ENCODE data around the gene SLC10A7.

Gene SLC10A7

DNA sequence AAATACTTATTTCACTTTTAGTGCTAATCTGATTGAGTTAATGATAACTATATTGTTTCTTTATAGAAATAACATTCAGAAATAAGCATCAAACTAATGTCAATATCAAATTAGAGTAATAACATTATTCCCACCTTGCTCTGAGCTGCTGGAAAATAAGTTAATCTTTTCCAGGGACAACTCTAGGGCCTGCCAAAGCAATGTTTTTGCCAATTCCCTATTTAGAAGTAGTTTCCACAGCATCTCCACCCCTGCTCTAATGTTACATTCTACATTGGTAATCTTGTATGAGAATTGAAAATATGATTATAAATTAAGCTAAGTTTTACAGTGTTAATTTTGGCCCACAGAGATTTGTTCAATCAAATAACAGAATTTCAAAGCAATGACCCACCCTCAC, 239.1 kb downstream of the SLC10A7 start:
- no peak overlapping the region for H3K4me3 ChIP-seq (ENCODE audit: low read depth, low read length)
- no peak for DNase-seq (ENCODE audit: low read depth)
- TF ChIP-seq CTCF (conservative IDR thresholded peaks at IDR 0.05; ENCODE audit: low read depth, low read length) = no peak

DNA sequence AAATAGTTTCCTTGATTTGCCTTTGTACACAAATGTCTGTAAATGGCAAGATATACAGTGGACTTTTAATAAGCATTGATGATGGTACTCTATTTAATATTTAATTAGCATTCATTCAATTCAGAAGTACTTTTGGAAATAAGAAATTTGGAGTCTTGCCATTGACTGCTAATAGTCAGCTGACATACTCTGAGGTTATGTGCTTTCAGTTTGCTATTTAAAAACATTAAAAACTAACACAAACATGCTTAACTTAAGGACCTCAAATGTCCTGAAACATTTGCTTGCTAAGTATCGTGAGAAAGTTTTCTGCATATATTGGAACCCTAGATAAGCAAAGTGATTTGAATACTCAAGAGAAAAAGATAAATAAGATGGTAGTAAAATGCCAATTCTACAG, 242.8 kb downstream of the SLC10A7 start:
- H3K4me3 ChIP-seq (ENCODE audit: low read depth, low read length) = no peak overlapping the region
- no peak for TF ChIP-seq CTCF (conservative IDR thresholded peaks at IDR 0.05; ENCODE audit: low read depth, low read length)
- peak; percentile 50 for DNase-seq (ENCODE audit: low read depth)

- no peak for DNase-seq (ENCODE audit: low read depth)
- no peak for TF ChIP-seq CTCF (conservative IDR thresholded peaks at IDR 0.05; ENCODE audit: low read depth, low read length)
- no peak overlapping the region for H3K4me3 ChIP-seq (ENCODE audit: low read depth, low read length)
These were observed 246.4 kb downstream of the SLC10A7 start for GRCh38 chr4:146275370-146275769.

GRCh38 chr4:146274774-146275173, 247.0 kb downstream of the SLC10A7 start:
- no peak for DNase-seq (ENCODE audit: low read depth)
- TF ChIP-seq CTCF (conservative IDR thresholded peaks at IDR 0.05; ENCODE audit: low read depth, low read length) = no peak
- H3K4me3 ChIP-seq (ENCODE audit: low read depth, low read length) = no peak overlapping the region

DNA sequence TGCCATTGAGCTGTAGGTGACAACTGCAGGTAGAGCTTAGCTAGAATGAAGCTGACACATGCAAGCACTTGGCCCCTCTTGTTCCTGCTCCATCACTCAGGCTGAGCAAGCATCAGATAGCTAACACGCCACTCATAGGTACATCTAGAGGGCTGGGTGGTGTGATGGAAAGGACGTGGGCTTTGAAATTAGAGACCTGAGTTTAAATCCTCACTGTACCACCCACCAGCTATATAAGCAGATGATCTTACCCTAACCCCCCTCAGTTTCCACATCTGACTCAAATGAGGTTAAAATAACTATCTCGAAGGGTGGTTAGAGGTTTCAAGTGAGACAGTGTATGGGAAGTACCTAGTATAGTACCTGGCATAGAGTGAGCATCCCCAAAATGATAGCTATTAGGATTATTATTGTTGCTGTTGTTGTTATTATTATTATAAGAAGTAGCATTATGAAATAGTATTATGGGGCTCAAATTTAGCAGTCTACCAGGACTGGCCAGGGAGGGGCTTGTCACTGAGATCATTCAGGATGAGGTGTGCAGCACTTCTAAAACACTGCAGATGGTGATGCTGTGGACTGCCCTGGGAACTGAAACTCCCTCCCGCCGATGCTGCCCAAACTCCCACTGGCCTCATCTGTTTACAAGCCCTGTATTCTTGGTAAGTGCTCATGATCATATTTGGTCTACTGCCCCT, 248.4 kb downstream of the SLC10A7 start:
- no peak overlapping the region for H3K4me3 ChIP-seq (ENCODE audit: low read depth, low read length)
- DNase-seq (ENCODE audit: low read depth) = no peak
- TF ChIP-seq CTCF (conservative IDR thresholded peaks at IDR 0.05; ENCODE audit: low read depth, low read length) = no peak

GRCh38 chr4:146271466-146271865, 250.3 kb downstream of the SLC10A7 start:
- TF ChIP-seq CTCF (conservative IDR thresholded peaks at IDR 0.05; ENCODE audit: low read depth, low read length) = no peak
- no peak for DNase-seq (ENCODE audit: low read depth)
- no peak overlapping the region for H3K4me3 ChIP-seq (ENCODE audit: low read depth, low read length)

DNA sequence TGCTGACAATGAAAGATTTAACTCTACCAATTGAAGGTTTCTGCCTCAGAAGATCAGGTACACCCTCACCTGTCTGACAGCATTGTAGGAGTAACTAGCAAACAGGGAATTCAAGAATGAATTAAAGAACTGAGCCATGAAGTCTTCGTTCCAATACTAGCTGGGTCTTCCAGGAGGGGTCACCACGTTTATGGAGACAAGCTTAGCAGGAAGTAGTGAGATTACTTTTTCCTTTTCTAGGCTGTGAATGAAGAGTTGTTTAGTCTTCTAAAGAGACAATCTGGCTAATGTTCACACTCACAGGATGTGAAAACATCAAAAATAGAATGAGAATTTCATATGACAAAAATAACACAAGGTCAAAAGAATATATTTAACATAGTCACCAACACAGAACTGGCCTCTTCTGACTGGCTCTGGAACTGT, 252.5 kb downstream of the SLC10A7 start:
- no peak for TF ChIP-seq CTCF (conservative IDR thresholded peaks at IDR 0.05; ENCODE audit: low read depth, low read length)

More for the DNA sequence above, 252.5 kb downstream of the SLC10A7 start:
- no peak for DNase-seq (ENCODE audit: low read depth)
- H3K4me3 ChIP-seq (ENCODE audit: low read depth, low read length) = no peak overlapping the region
